Heart right ventricle (tissue), 16 donors: ENCODE results near the gene ZNF202. TPM values are rescaled to one million over a fixed set of nuclear protein-coding genes. Genes with fewer than 3 reads are reported as not detected.

ENCODE experiments used
- ATAC-seq, 8 donors: fragments of 200-7000 bp; cut with Tn5 transposase; one replicate each; pipeline ENCODE4 v1.9.1; 2020; ENCODE audit warnings: mild to moderate bottlenecking in 8 of 8, moderate library complexity in 8 of 8, moderate number of reproducible peaks in 1 of 8
- DNase-seq, 2 donors: peaks; one replicate each; pipeline ENCODE4 v3.0.0-alpha.2; 2020
- H3K27ac ChIP-seq, 10 donors: fragments of 200-600 bp; sonication (generic) in 2 of 10; one replicate each; pipeline versions ENCODE4 v1.5.0 to v1.8.0; 2020 to 2022; ENCODE audit warnings: mild to moderate bottlenecking in 3 of 10
- H3K27me3 ChIP-seq, 7 donors: fragments of 200-600 bp; one replicate each; pipeline ENCODE4 v1.8.0; 2021 to 2022; ENCODE audit warnings: mild to moderate bottlenecking in 2 of 7
- H3K36me3 ChIP-seq, 9 donors: fragments of 200-600 bp; sonication (generic) in 1 of 9; one replicate each; pipeline versions ENCODE4 v1.5.0 to v1.8.0; 2020 to 2022; ENCODE audit warnings: mild to moderate bottlenecking in 2 of 9
- H3K4me1 ChIP-seq, 9 donors: fragments of 200-600 bp; sonication (generic) in 1 of 9; one replicate each; pipeline versions ENCODE4 v1.5.0 to v1.8.0; 2020 to 2022; ENCODE audit warnings: mild to moderate bottlenecking in 4 of 9
- H3K4me3 ChIP-seq, 10 donors: fragments of 200-600 bp; sonication (generic) in 2 of 10; one replicate each; pipeline versions ENCODE4 v1.5.0 to v1.8.0; 2020 to 2022; ENCODE audit warnings: mild to moderate bottlenecking in 7 of 10, moderate library complexity in 2 of 10
- H3K9me3 ChIP-seq, 11 donors: fragments of 200-600 bp in 10 of 11; sonication (generic) in 2 of 11; one replicate each; pipeline versions ENCODE4 v1.5.0 to v1.8.0; 2013 to 2022; ENCODE audit warnings: mild to moderate bottlenecking in 2 of 11, control low read depth in 1 of 11, moderate library complexity in 1 of 11
- CTCF ChIP-seq, 9 donors: fragments of 200-600 bp; sonication (generic) in 2 of 9; IDR thresholded peaks; one replicate each; pipeline versions ENCODE4 v1.5.0 to v1.8.0; 2021 to 2022; ENCODE audit warnings: antibody characterized with exemption in 9 of 9, mild to moderate bottlenecking in 5 of 9, moderate library complexity in 1 of 9
- WGBS, 2 donors: extraction: QIAGEN DNeasy Blood & Tissue Kit; methylation state at CpG; one replicate each; pipeline ENCODE4 v1.1.7; 2013; ENCODE audit warnings: inconsistent platforms in 1 of 2; 5-methylcytosine and 5-hydroxymethylcytosine counted together
- intact Hi-C, 10 donors: fragments of 100-400 bp; cut with DNase I; formaldehyde crosslinking; loops; one replicate each; pipeline versions ENCODE4 v1.11.1 to v1.14.2; 2022
- polyA plus RNA-seq, 2 donors: library from polyadenylated mRNA; stranded (reverse); fragments of 200-250 nt; gene quantifications; one replicate each; pipeline ENCODE4 v1.2.3, GENCODE V29; 2013
- total RNA-seq, 10 donors: library from RNA; stranded (reverse); fragmentation: NEBNext Ultra II Directional in 3 of 10; extraction: Animal tissue kit (Norgen Biotek cat#: 25700) in 3 of 10; gene quantifications; one replicate each; pipeline versions ENCODE4 v1.2.1 to v1.2.4, GENCODE V29; 2021 to 2023
- donor health status: Arrhythmogenic right ventricular cardiomyopathy.
- donor health status: ischemic (EF 13 %, LVEDD 7.1; RV severe dilation, severe dysfunction).
- donor health status: healthy with polysubstance abuse.
- donor health status: DM: no; HTN: yes; CAD: no.
- donor health status: DM: no; HTN: no; CAD: no.
- donor health status: ischemic (EF 25% LVEDD 6.9; RV normal size, moderate dysfunction).
- donor health status: ischemic (EF 25% LVEDD 5.7; RV mildly dilated, moderate dysfunction).
- donor health status: healthy.
- donor health status: DM: yes; HTN: yes; CAD: no.
- donor health status: Ischemic cardiomyopathy.
- donor health status: ischemic (EF 35%, LVEDD 5.7; RV mildly dilated, moderate dysfunction).
- donor health status: nonischemic (EF 11% LVEDD 7.7; RV severe dilation, severe dysfunction).
- donor health status: DM: yes; HTN: yes; CAD: no.
- donor health status: PGD.
- donor health status: ischemic (EF 29% LVEDD 5.4; RV normal size, mild dysfunction).
- donor health status: nonischemic (EF 23%, LVEDD 6.1; RV moderate dilation, normal function).

The ZNF202 gene
- total and polyA plus RNA-seq, 12 donors = 3.8 to 6.0 (median 4.2) TPM

GRCh38 chr11:123757976-123758375 lies 16.5 kb upstream of the ZNF202 start:
- no peak for TF ChIP-seq CTCF (IDR thresholded peaks at IDR 0.05)
- Histone ChIP-seq H3K9me3 (peaks cover 0 to 18% (median 7%) of the 10 kb centered on the region in 11 donors), H3K36me3 (no peaks in the 10 kb centered on the region), H3K27me3 (peaks cover 0 to 7% (median 0%) of the 10 kb centered on the region in 7 donors), H3K27ac (no peak overlapping the region), H3K4me3 (no peak overlapping the region), H3K4me1 (no peaks in the 10 kb centered on the region)
- WGBS, 2 donors = 73 to 74% methylated on average over 3 of the region's 3 CpGs
- ATAC-seq = no peak
- DNase-seq = no peak
- intact Hi-C loops = no loop called here

- WGBS, 2 donors = 85 to 86% methylated on average over 3 of the region's 3 CpGs
- no peak overlapping the region for H3K27ac ChIP-seq
- no peaks in the 10 kb centered on the region for H3K9me3 ChIP-seq
- H3K36me3 ChIP-seq = no peaks in the 10 kb centered on the region
- H3K4me3 ChIP-seq = no peak overlapping the region
- no peaks in the 10 kb centered on the region for H3K4me1 ChIP-seq
- TF ChIP-seq CTCF (IDR thresholded peaks at IDR 0.05) = no peak
- DNase-seq (no peak), ATAC-seq (no peak)
- H3K27me3 ChIP-seq = peaks cover 0 to 7% (median 0%) of the 10 kb centered on the region in 7 donors
- intact Hi-C loops = no loop called here
These were observed 14.4 kb upstream of the ZNF202 start for GRCh38 chr11:123755813-123756212.

GRCh38 chr11:123755344-123755743 lies 13.9 kb upstream of the ZNF202 start:
- peaks cover 0 to 7% (median 0%) of the 10 kb centered on the region in 7 donors for H3K27me3 ChIP-seq
- H3K4me1 ChIP-seq = no peaks in the 10 kb centered on the region
- intact Hi-C loops = no loop called here
- no peaks in the 10 kb centered on the region for H3K36me3 ChIP-seq
- H3K27ac ChIP-seq = no peak overlapping the region
- H3K4me3 ChIP-seq = no peak overlapping the region
- TF ChIP-seq CTCF (IDR thresholded peaks at IDR 0.05) = no peak
- DNase-seq (no peak), ATAC-seq (no peak)
- no peaks in the 10 kb centered on the region for H3K9me3 ChIP-seq

- no peak for ATAC-seq
- Histone ChIP-seq H3K36me3 (no peaks in the 10 kb centered on the region), H3K9me3 (peaks cover 0 to 4% (median 0%) of the 10 kb centered on the region in 11 donors), H3K27ac (no peak within 1 kb of the TSS), H3K4me1 (no peaks in the 10 kb centered on the region), H3K4me3 (no peak within 1 kb of the TSS), H3K27me3 (peaks cover 0 to 7% (median 0%) of the 10 kb centered on the region in 7 donors)
- intact Hi-C loops = no loop called here
- no peak for TF ChIP-seq CTCF (IDR thresholded peaks at IDR 0.05)
- WGBS, 2 donors = 87 to 89% methylated on average over 3 of the region's 3 CpGs
- DNase-seq = no peak
These were observed 12.7 kb upstream of the ZNF202 start, which contains the start of gene OR6X1 for GRCh38 chr11:123754101-123754568. TSS of gene OR6X1 (minus strand) at chr11:123754518. CDS start at chr11:123754518, 0 bp downstream.
